HEK293 (cell line): ENCODE results near the gene FUT9.

Source experiments
- CTCF ChIA-PET: fragments of 350-600 bp; formaldehyde crosslinking; extraction: SDS; loops from one replicate; lab custom pipeline; 2021; ENCODE audit warnings: antibody characterized with exemption; lab: Yijun Ruan, JAX
- POLR2A ChIA-PET: fragments of 300-600 bp; formaldehyde crosslinking; extraction: SDS; loops from one replicate; lab custom pipeline; 2020; ENCODE audit warnings: antibody characterized with exemption, inconsistent platforms; lab: Yijun Ruan, JAX
- H3K27ac ChIP-seq: fragments of 200-500 bp; sonication (Bioruptor generic); 2 replicates; pipeline ENCODE4 v1.5.1; 2014; ENCODE audit warnings: low read depth, low read length, control low read depth, inconsistent platforms; ENCODE audit errors: extremely low read depth
- H3K36me3 ChIP-seq, 2 experiments: fragments of 200-500 bp in 1 of 2; sonication (Bioruptor generic) in 1 of 2; 1 replicate in 1 of 2; 2 replicates in 1 of 2; pipeline ENCODE4 v1.5.1; 2014 to 2017; ENCODE audit warnings: inconsistent platforms in 2 of 2, low read length in 2 of 2; ENCODE audit not compliant: control insufficient read depth in 2 of 2, insufficient read depth in 1 of 2
- H3K4me1 ChIP-seq: fragments of 200-500 bp; sonication (Bioruptor generic); 2 replicates; pipeline ENCODE4 v1.5.1; 2014; ENCODE audit warnings: mild to moderate bottlenecking, low read length, inconsistent platforms; ENCODE audit not compliant: control insufficient read depth, insufficient read depth
- H3K4me3 ChIP-seq: 2 replicates; pipeline ENCODE4 v1.5.1; 2011; ENCODE audit warnings: low read depth, mild to moderate bottlenecking, control low read depth, low read length, moderate library complexity
- H3K9me3 ChIP-seq: fragments of 200-500 bp; sonication (Bioruptor generic); 2 replicates; pipeline ENCODE4 v1.5.1; 2014; ENCODE audit warnings: low read depth, low read length, inconsistent platforms; ENCODE audit not compliant: control insufficient read depth, insufficient read depth
- BCL11A ChIP-seq: fragments of 450-650 bp; formaldehyde crosslinking; IDR thresholded peaks from 2 replicates; pipeline ENCODE4 v1.5.1; 2016; ENCODE audit warnings: low read depth, missing biosample characterization, missing genetic modification characterization
- CTCF ChIP-seq: fragments of 450-650 bp; formaldehyde crosslinking; IDR thresholded peaks from 2 replicates; pipeline ENCODE4 v1.5.1; 2016; ENCODE audit warnings: missing biosample characterization, missing genetic modification characterization
- GFI1B ChIP-seq: fragments of 450-650 bp; formaldehyde crosslinking; IDR thresholded peaks from 2 replicates; pipeline ENCODE4 v1.5.1; 2016; ENCODE audit warnings: missing biosample characterization, missing genetic modification characterization
- GLIS1 ChIP-seq: fragments of 450-650 bp; formaldehyde crosslinking; IDR thresholded peaks from 2 replicates; pipeline ENCODE4 v1.5.1; 2016; ENCODE audit warnings: missing biosample characterization, missing genetic modification characterization
- HOXA7 ChIP-seq: sonication (generic); formaldehyde crosslinking; IDR thresholded peaks from 2 replicates; pipeline ENCODE4 v1.8.1; 2022; ENCODE audit warnings: missing genetic modification reagents, borderline replicate concordance
- HOXC10 ChIP-seq: sonication (generic); formaldehyde crosslinking; IDR thresholded peaks from 2 replicates; pipeline ENCODE4 v1.8.1; 2023; ENCODE audit warnings: mild to moderate bottlenecking, missing genetic modification reagents
- MEIS1 ChIP-seq: sonication (generic); formaldehyde crosslinking; IDR thresholded peaks from 2 replicates; pipeline ENCODE4 v1.8.1; 2022; ENCODE audit warnings: missing genetic modification reagents, mild to moderate bottlenecking, borderline replicate concordance
- PBX3 ChIP-seq: sonication (generic); formaldehyde crosslinking; IDR thresholded peaks from 2 replicates; pipeline ENCODE4 v1.8.1; 2022; ENCODE audit warnings: mild to moderate bottlenecking, moderate library complexity, missing genetic modification reagents
- RBAK ChIP-seq: fragments of 450-650 bp; formaldehyde crosslinking; IDR thresholded peaks from 2 replicates; pipeline ENCODE4 v1.5.1; 2016; ENCODE audit warnings: missing biosample characterization, missing genetic modification characterization
- SCRT2 ChIP-seq: fragments of 450-650 bp; formaldehyde crosslinking; IDR thresholded peaks from 2 replicates; pipeline ENCODE4 v1.5.1; 2016; ENCODE audit warnings: missing biosample characterization, missing genetic modification characterization
- TRIM28 ChIP-seq: IDR thresholded peaks from 2 replicates; pipeline ENCODE4 v1.6.1; 2011; ENCODE audit warnings: low read length, control low read depth, borderline replicate concordance
- ZBTB44 ChIP-seq: fragments of 450-650 bp; IDR thresholded peaks from 2 replicates; pipeline ENCODE4 v1.5.1; 2018; ENCODE audit warnings: missing biosample characterization, mild to moderate bottlenecking, missing genetic modification characterization
- ZNF155 ChIP-seq: fragments of 450-650 bp; formaldehyde crosslinking; IDR thresholded peaks from 2 replicates; pipeline ENCODE4 v1.5.1; 2016; ENCODE audit warnings: missing biosample characterization, missing genetic modification characterization
- ZNF174 ChIP-seq: fragments of 450-650 bp; formaldehyde crosslinking; IDR thresholded peaks from 2 replicates; pipeline ENCODE4 v1.5.0; 2017; ENCODE audit warnings: missing biosample characterization, mild to moderate bottlenecking, missing genetic modification characterization
- ZNF175 ChIP-seq: fragments of 450-650 bp; formaldehyde crosslinking; IDR thresholded peaks from 2 replicates; pipeline ENCODE4 v1.5.1; 2016; ENCODE audit warnings: missing biosample characterization, missing genetic modification characterization
- ZNF19 ChIP-seq: fragments of 450-650 bp; formaldehyde crosslinking; IDR thresholded peaks from 2 replicates; pipeline ENCODE4; 2016; ENCODE audit warnings: missing biosample characterization, missing genetic modification characterization, low read depth
- ZNF311 ChIP-seq: fragments of 450-650 bp; formaldehyde crosslinking; IDR thresholded peaks from 2 replicates; pipeline ENCODE4 v1.5.1; 2017; ENCODE audit warnings: missing biosample characterization, missing genetic modification characterization, borderline replicate concordance
- ZNF398 ChIP-seq: fragments of 450-650 bp; formaldehyde crosslinking; IDR thresholded peaks from 2 replicates; pipeline ENCODE4 v1.5.1; 2017; ENCODE audit warnings: missing biosample characterization, missing genetic modification characterization
- ZNF529 ChIP-seq: fragments of 450-650 bp; formaldehyde crosslinking; IDR thresholded peaks from 2 replicates; pipeline ENCODE4 v1.5.1; 2017; ENCODE audit warnings: missing genetic modification characterization, missing biosample characterization; ENCODE audit not compliant: insufficient replicate concordance
- ZNF544 ChIP-seq: fragments of 450-650 bp; formaldehyde crosslinking; IDR thresholded peaks from 2 replicates; pipeline ENCODE4 v1.5.0; 2017; ENCODE audit warnings: missing biosample characterization, missing genetic modification characterization
- ZNF561 ChIP-seq: fragments of 450-650 bp; IDR thresholded peaks from 2 replicates; pipeline ENCODE4 v1.5.1; 2018; ENCODE audit warnings: missing biosample characterization, missing genetic modification characterization, borderline replicate concordance
- ZNF624 ChIP-seq: fragments of 450-650 bp; formaldehyde crosslinking; IDR thresholded peaks from 2 replicates; pipeline ENCODE4 v1.5.1; 2017; ENCODE audit warnings: missing biosample characterization, missing genetic modification characterization
- ZNF658 ChIP-seq: fragments of 450-650 bp; formaldehyde crosslinking; IDR thresholded peaks from 2 replicates; pipeline ENCODE4; 2016; ENCODE audit warnings: missing biosample characterization, missing genetic modification characterization
- ZNF747 ChIP-seq: fragments of 450-650 bp; formaldehyde crosslinking; IDR thresholded peaks from 2 replicates; pipeline ENCODE4 v1.5.1; 2016; ENCODE audit warnings: missing biosample characterization, missing genetic modification characterization
- ZNF777 ChIP-seq: fragments of 450-650 bp; formaldehyde crosslinking; IDR thresholded peaks from 2 replicates; pipeline ENCODE4 v1.5.1; 2017; ENCODE audit warnings: missing biosample characterization, missing genetic modification characterization, borderline replicate concordance
- ZNF792 ChIP-seq: fragments of 450-650 bp; formaldehyde crosslinking; IDR thresholded peaks from 2 replicates; pipeline ENCODE4 v1.5.1; 2016; ENCODE audit warnings: missing biosample characterization, missing genetic modification characterization

Gene FUT9

GRCh38 chr6:96150431-96150830 is 134.7 kb downstream of the FUT9 start:
- H3K9me3 ChIP-seq, result no peaks in the 10 kb centered on the region
- no peaks in the 10 kb centered on the region for H3K36me3 ChIP-seq
- H3K4me1 ChIP-seq, result no peaks in the 10 kb centered on the region
- TF ChIP-seq ZNF544 (tag by site-specific recombination) (no peak), ZNF658 (no peak), ZNF624 (tag by site-specific recombination) (no peak), BCL11A (tag by site-specific recombination) (no peak), ZNF792 (tag by site-specific recombination) (no peak), ZNF529 (no peak), HOXC10 (CRISPR knock-in tag) (no peak)
- no peak overlapping the region for H3K27ac ChIP-seq
- ChIA-PET CTCF (no interaction called here), POLR2A (no interaction called here)
- no peak overlapping the region for H3K4me3 ChIP-seq

GRCh38 chr6:96151707-96152106 is 135.9 kb downstream of the FUT9 start:
- no peaks in the 10 kb centered on the region for H3K9me3 ChIP-seq
- H3K36me3 ChIP-seq, result no peaks in the 10 kb centered on the region
- no peak overlapping the region for H3K4me3 ChIP-seq
- H3K27ac ChIP-seq, result no peak overlapping the region
- CTCF ChIA-PET, result no interaction called here
- POLR2A ChIA-PET, result no interaction called here
- H3K4me1 ChIP-seq, result no peaks in the 10 kb centered on the region
- no peak for TF ChIP-seq ZNF175 (tag by site-specific recombination)
- no peak for TF ChIP-seq ZNF561 (tag by site-specific recombination)
- no peak for TF ChIP-seq ZNF747 (tag by site-specific recombination)
- TF ChIP-seq ZNF398, result no peak
- TF ChIP-seq TRIM28, result no peak

GRCh38 chr6:96152114-96152708 is 136.4 kb downstream of the FUT9 start:
- ChIA-PET CTCF (no interaction called here), POLR2A (no interaction called here)
- Histone ChIP-seq H3K36me3 (no peaks in the 10 kb centered on the region), H3K9me3 (no peaks in the 10 kb centered on the region), H3K27ac (no peak overlapping the region), H3K4me3 (no peak overlapping the region), H3K4me1 (no peaks in the 10 kb centered on the region)
- TF ChIP-seq HOXA7 (no peak), MEIS1 (CRISPR knock-in tag) (no peak), ZBTB44 (no peak), RBAK (tag by site-specific recombination) (no peak), ZNF19 (tag by site-specific recombination) (no peak), CTCF (tag by site-specific recombination) (no peak), ZNF777 (no peak), ZNF174 (tag by site-specific recombination) (no peak), ZNF311 (tag by site-specific recombination) (no peak), ZNF155 (no peak), SCRT2 (tag by site-specific recombination) (no peak), GFI1B (tag by site-specific recombination) (no peak), GLIS1 (tag by site-specific recombination) (no peak), PBX3 (no peak)
